SK-N-SH treated with all-trans-retinoic acid at 6 μM for 48 hours (cell line): ENCODE results near the gene DENND1A.

ENCODE experiments used
- ATAC-seq: fragments of 200-7000 bp; cut with Tn5 transposase; 3 replicates; pipeline ENCODE4 v1.9.1; 2020; ENCODE audit warnings: mild to moderate bottlenecking, moderate library complexity
- ARNTL ChIP-seq: fragments of 450-650 bp; formaldehyde crosslinking; IDR thresholded peaks from 2 replicates; pipeline ENCODE4 v1.5.0; 2020; ENCODE audit warnings: low read depth, mild to moderate bottlenecking, moderate library complexity, borderline replicate concordance
- BACH2 ChIP-seq: fragments of 250-450 bp; sonication (Bioruptor Pico); IDR thresholded peaks from 2 replicates; pipeline ENCODE4 v1.9.0; 2021; ENCODE audit warnings: mild to moderate bottlenecking, borderline replicate concordance
- CSDC2 ChIP-seq: fragments of 250-450 bp; sonication (Bioruptor Pico); IDR thresholded peaks from 2 replicates; pipeline ENCODE4 v1.5.0; 2020; ENCODE audit warnings: mild to moderate bottlenecking, moderate library complexity
- ESRRG ChIP-seq: fragments of 250-450 bp; sonication (Bioruptor Pico); IDR thresholded peaks from 2 replicates; pipeline ENCODE4 v1.6.1; 2021; ENCODE audit warnings: mild to moderate bottlenecking
- OSR1 ChIP-seq: fragments of 250-450 bp; sonication (Bioruptor Pico); IDR thresholded peaks from 2 replicates; pipeline ENCODE4 v1.8.0; 2022; ENCODE audit warnings: moderate library complexity, mild to moderate bottlenecking, inconsistent platforms
- PPARA ChIP-seq: fragments of 250-450 bp; sonication (Bioruptor Pico); IDR thresholded peaks from 2 replicates; pipeline ENCODE4 v1.5.0; 2020; ENCODE audit warnings: mild to moderate bottlenecking, borderline replicate concordance
- RARB ChIP-seq: fragments of 250-450 bp; sonication (Bioruptor Pico); IDR thresholded peaks from 2 replicates; pipeline ENCODE4 v1.8.0; 2021; ENCODE audit warnings: mild to moderate bottlenecking, moderate library complexity
- TCF4 ChIP-seq: fragments of 250-450 bp; sonication (Bioruptor Pico); IDR thresholded peaks from 2 replicates; pipeline ENCODE4 v1.8.0; 2021; ENCODE audit warnings: mild to moderate bottlenecking, moderate library complexity, borderline replicate concordance
- TOX ChIP-seq: fragments of 250-450 bp; sonication (Bioruptor Pico); IDR thresholded peaks from 2 replicates; pipeline ENCODE4 v1.8.0; 2021; ENCODE audit warnings: mild to moderate bottlenecking, moderate library complexity, borderline replicate concordance
- ZC3H10 ChIP-seq: fragments of 250-450 bp; sonication (Bioruptor Pico); IDR thresholded peaks from 2 replicates; pipeline ENCODE4 v1.5.1; 2021; ENCODE audit warnings: mild to moderate bottlenecking, moderate library complexity
- ZFP3 ChIP-seq: fragments of 250-450 bp; sonication (Bioruptor Pico); IDR thresholded peaks from 2 replicates; pipeline ENCODE4 v1.5.0; 2020; ENCODE audit warnings: mild to moderate bottlenecking, moderate library complexity
- ZFP30 ChIP-seq: fragments of 450-650 bp; formaldehyde crosslinking; IDR thresholded peaks from 2 replicates; pipeline ENCODE4 v1.5.0; 2022; ENCODE audit warnings: mild to moderate bottlenecking, moderate library complexity
- ZNF565 ChIP-seq: fragments of 450-650 bp; formaldehyde crosslinking; conservative IDR thresholded peaks from 2 replicates; pipeline ENCODE4 v1.5.0; 2020; ENCODE audit warnings: low read depth, mild to moderate bottlenecking, moderate library complexity
- ZNF70 ChIP-seq: fragments of 450-650 bp; formaldehyde crosslinking; IDR thresholded peaks from 2 replicates; pipeline ENCODE4 v1.5.0; 2020; ENCODE audit warnings: mild to moderate bottlenecking, moderate library complexity
- ZNF8 ChIP-seq: fragments of 450-650 bp; formaldehyde crosslinking; IDR thresholded peaks from 2 replicates; pipeline ENCODE4 v1.5.0; 2020; ENCODE audit warnings: mild to moderate bottlenecking, moderate library complexity
- TF ChIP-seq, protein P1 (sequence below): fragments of 250-450 bp; sonication (Bioruptor Pico); IDR thresholded peaks from 2 replicates; pipeline ENCODE4 v1.8.0; 2020; ENCODE audit warnings: mild to moderate bottlenecking, moderate library complexity, borderline replicate concordance
- TF ChIP-seq, protein P2 (sequence below): fragments of 250-450 bp; sonication (Bioruptor Pico); IDR thresholded peaks from 2 replicates; pipeline ENCODE4 v1.8.0; 2021; ENCODE audit warnings: low read depth, mild to moderate bottlenecking, moderate library complexity, borderline replicate concordance
- TF ChIP-seq, protein P3 (sequence below): fragments of 250-450 bp; sonication (Bioruptor Pico); IDR thresholded peaks from 2 replicates; pipeline ENCODE4 v1.5.1; 2021; ENCODE audit warnings: mild to moderate bottlenecking, moderate library complexity
- TF ChIP-seq, protein P4 (sequence below): fragments of 250-450 bp; sonication (Bioruptor Pico); IDR thresholded peaks from 2 replicates; pipeline ENCODE4 v1.5.0; 2020; ENCODE audit warnings: mild to moderate bottlenecking, moderate library complexity
- TF ChIP-seq, protein P5 (sequence below): fragments of 250-450 bp; sonication (Bioruptor Pico); IDR thresholded peaks from 2 replicates; pipeline ENCODE4 v1.5.1; 2020; ENCODE audit warnings: low read depth, mild to moderate bottlenecking, moderate library complexity

DENND1A gene

DNA sequence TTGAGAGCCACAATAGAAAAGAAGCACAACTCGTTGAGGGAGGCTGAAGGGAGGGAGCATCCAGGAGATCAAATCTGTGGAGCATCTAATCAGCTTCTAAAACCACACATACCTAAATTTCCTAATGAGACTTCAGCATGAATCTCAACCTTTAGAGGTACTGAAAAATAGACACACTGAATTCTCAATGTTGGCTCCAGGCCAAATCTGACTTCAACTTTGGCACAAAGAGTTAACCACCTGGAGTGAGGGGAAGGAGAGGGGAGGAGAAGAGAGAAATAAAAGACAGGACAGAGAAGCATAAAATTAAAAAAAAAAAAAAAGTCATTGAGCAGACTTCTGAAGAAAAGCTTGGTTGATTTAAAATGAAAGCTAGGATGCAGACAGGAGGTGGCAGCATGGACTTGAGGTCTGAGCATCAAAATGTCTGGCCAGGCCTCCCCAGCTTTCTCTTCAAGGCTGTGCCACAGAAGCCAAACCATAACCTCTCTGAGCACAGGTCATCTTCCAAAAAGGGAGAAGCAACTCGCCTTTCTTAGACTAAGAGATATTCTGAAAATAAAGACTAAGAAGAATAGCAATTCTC lies 205.6 kb downstream of the DENND1A start (continued):
- TF ChIP-seq, protein P1, sequence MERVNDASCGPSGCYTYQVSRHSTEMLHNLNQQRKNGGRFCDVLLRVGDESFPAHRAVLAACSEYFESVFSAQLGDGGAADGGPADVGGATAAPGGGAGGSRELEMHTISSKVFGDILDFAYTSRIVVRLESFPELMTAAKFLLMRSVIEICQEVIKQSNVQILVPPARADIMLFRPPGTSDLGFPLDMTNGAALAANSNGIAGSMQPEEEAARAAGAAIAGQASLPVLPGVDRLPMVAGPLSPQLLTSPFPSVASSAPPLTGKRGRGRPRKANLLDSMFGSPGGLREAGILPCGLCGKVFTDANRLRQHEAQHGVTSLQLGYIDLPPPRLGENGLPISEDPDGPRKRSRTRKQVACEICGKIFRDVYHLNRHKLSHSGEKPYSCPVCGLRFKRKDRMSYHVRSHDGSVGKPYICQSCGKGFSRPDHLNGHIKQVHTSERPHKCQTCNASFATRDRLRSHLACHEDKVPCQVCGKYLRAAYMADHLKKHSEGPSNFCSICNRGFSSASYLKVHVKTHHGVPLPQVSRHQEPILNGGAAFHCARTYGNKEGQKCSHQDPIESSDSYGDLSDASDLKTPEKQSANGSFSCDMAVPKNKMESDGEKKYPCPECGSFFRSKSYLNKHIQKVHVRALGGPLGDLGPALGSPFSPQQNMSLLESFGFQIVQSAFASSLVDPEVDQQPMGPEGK (CRISPR knock-in tag) = no peak
- no peak for TF ChIP-seq BACH2 (CRISPR knock-in tag)
- TF ChIP-seq ZFP3 (CRISPR knock-in tag) = no peak
- no peak for TF ChIP-seq ZNF8 (CRISPR knock-in tag)
- TF ChIP-seq, all 23 proteins: peak for 0

DNA sequence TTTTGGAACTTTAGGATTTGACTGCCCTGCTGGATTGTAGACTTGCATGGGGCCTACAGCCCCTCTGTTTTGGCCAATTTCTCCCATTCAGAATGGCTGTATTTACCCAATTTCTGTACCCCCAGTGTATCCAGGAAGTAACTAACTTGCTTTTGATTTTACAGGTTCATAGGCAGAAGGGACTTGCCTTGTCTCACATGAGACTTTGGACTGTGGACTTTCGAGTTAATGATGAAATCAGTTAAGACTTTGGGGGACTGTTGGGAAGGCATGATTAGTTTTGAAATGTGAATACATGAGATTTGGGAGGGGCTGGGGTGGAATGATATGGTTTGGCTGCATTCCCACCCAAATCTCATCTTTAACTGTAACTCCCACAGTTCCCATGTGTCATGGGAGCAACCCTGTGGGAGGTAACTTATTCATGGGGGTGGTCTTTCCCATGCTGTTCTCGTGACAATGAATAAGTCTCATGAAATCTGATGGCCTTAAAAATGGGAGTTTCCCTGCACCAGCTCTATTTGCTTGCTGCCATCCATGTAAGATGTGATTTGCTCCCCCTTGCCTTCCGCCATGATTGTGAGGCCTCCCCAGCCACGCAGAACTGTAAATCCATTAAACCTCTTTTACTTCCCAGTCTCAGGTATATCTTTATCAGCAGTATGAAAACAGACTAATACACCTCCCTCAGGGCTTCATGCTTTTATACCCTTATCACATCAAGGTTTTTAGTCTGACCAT lies 206.6 kb downstream of the DENND1A start:
- TF ChIP-seq, protein P2, sequence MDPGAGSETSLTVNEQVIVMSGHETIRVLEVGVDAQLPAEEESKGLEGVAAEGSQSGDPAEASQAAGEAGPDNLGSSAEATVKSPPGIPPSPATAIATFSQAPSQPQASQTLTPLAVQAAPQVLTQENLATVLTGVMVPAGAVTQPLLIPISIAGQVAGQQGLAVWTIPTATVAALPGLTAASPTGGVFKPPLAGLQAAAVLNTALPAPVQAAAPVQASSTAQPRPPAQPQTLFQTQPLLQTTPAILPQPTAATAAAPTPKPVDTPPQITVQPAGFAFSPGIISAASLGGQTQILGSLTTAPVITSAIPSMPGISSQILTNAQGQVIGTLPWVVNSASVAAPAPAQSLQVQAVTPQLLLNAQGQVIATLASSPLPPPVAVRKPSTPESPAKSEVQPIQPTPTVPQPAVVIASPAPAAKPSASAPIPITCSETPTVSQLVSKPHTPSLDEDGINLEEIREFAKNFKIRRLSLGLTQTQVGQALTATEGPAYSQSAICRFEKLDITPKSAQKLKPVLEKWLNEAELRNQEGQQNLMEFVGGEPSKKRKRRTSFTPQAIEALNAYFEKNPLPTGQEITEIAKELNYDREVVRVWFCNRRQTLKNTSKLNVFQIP (CRISPR knock-in tag) = no peak
- TF ChIP-seq, protein P3, sequence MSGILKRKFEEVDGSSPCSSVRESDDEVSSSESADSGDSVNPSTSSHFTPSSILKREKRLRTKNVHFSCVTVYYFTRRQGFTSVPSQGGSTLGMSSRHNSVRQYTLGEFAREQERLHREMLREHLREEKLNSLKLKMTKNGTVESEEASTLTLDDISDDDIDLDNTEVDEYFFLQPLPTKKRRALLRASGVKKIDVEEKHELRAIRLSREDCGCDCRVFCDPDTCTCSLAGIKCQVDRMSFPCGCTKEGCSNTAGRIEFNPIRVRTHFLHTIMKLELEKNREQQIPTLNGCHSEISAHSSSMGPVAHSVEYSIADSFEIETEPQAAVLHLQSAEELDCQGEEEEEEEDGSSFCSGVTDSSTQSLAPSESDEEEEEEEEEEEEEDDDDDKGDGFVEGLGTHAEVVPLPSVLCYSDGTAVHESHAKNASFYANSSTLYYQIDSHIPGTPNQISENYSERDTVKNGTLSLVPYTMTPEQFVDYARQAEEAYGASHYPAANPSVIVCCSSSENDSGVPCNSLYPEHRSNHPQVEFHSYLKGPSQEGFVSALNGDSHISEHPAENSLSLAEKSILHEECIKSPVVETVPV (CRISPR knock-in tag) = no peak
- TF ChIP-seq RARB (no peak), ZFP30 (CRISPR knock-in tag) (no peak), ESRRG (CRISPR knock-in tag) (no peak), TCF4 (no peak), BACH2 (CRISPR knock-in tag) (no peak), ZNF8 (CRISPR knock-in tag) (no peak), ARNTL (CRISPR knock-in tag) (no peak), OSR1 (CRISPR knock-in tag) (no peak)
- TF ChIP-seq, protein P4, sequence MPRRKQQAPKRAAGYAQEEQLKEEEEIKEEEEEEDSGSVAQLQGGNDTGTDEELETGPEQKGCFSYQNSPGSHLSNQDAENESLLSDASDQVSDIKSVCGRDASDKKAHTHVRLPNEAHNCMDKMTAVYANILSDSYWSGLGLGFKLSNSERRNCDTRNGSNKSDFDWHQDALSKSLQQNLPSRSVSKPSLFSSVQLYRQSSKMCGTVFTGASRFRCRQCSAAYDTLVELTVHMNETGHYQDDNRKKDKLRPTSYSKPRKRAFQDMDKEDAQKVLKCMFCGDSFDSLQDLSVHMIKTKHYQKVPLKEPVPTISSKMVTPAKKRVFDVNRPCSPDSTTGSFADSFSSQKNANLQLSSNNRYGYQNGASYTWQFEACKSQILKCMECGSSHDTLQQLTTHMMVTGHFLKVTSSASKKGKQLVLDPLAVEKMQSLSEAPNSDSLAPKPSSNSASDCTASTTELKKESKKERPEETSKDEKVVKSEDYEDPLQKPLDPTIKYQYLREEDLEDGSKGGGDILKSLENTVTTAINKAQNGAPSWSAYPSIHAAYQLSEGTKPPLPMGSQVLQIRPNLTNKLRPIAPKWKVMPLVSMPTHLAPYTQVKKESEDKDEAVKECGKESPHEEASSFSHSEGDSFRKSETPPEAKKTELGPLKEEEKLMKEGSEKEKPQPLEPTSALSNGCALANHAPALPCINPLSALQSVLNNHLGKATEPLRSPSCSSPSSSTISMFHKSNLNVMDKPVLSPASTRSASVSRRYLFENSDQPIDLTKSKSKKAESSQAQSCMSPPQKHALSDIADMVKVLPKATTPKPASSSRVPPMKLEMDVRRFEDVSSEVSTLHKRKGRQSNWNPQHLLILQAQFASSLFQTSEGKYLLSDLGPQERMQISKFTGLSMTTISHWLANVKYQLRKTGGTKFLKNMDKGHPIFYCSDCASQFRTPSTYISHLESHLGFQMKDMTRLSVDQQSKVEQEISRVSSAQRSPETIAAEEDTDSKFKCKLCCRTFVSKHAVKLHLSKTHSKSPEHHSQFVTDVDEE (CRISPR knock-in tag) = no peak
- TF ChIP-seq, protein P5, sequence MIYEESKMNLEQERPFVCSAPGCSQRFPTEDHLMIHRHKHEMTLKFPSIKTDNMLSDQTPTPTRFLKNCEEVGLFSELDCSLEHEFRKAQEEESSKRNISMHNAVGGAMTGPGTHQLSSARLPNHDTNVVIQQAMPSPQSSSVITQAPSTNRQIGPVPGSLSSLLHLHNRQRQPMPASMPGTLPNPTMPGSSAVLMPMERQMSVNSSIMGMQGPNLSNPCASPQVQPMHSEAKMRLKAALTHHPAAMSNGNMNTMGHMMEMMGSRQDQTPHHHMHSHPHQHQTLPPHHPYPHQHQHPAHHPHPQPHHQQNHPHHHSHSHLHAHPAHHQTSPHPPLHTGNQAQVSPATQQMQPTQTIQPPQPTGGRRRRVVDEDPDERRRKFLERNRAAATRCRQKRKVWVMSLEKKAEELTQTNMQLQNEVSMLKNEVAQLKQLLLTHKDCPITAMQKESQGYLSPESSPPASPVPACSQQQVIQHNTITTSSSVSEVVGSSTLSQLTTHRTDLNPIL (CRISPR knock-in tag) = no peak
- ATAC-seq = no peak

DNA sequence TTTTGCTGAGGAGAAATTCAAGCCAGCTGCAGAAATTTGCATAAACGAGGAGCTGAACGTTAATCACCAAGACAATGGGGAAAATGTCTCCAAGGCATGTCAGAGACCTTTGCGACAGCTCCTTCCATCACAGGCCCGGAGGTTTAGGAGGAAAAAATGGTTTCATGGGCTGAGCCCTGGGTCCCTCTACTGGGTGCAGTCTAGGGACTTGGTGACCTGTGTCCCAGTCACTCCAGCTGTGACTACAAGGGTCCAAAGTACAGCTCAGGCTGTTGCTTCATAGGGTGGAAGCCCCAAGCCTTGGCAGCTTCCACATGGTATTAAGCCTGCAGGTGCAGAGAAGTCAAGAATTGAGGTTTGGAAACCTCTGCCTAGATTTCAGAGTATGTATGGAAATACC lies 207.5 kb downstream of the DENND1A start:
- no peak for ATAC-seq
- TF ChIP-seq, protein P3 (CRISPR knock-in tag) = no peak
- TF ChIP-seq ZFP30 (CRISPR knock-in tag) = no peak
- TF ChIP-seq ZNF8 (CRISPR knock-in tag) = no peak
- no peak for TF ChIP-seq BACH2 (CRISPR knock-in tag)
- no peak for TF ChIP-seq TOX (CRISPR knock-in tag)
- TF ChIP-seq ZNF565 (CRISPR knock-in tag) = no peak
- TF ChIP-seq ESRRG (CRISPR knock-in tag) = no peak
- TF ChIP-seq PPARA (CRISPR knock-in tag) = no peak
- TF ChIP-seq RARB = no peak
- no peak for TF ChIP-seq ZNF70 (CRISPR knock-in tag)
- TF ChIP-seq, protein P1 (CRISPR knock-in tag) = no peak
- TF ChIP-seq, protein P4 (CRISPR knock-in tag) = no peak
- no peak for TF ChIP-seq CSDC2
- TF ChIP-seq ZC3H10 (CRISPR knock-in tag) = no peak
